GM10847 (cell line): ENCODE measurements around the gene NUP93.

Experiments used
- POLR2A ChIP-seq: IDR thresholded peaks from 2 replicates; pipeline ENCODE4 v1.6.1; 2011; ENCODE audit not compliant: insufficient read length; ENCODE audit errors: extremely low read depth

Gene NUP93

GRCh38 chr16:56732832-56733231, 2.9 kb downstream of the NUP93 start:
- no peak for TF ChIP-seq POLR2A

- no peak for TF ChIP-seq POLR2A
These were observed 4.5 kb downstream of the NUP93 start for GRCh38 chr16:56734429-56734828.

- no peak for TF ChIP-seq POLR2A
These were observed 6.5 kb downstream of the NUP93 start for GRCh38 chr16:56736476-56736875.

- no peak for TF ChIP-seq POLR2A
These were observed 7.6 kb downstream of the NUP93 start for GRCh38 chr16:56737539-56737938.

- TF ChIP-seq POLR2A: no peak
These were observed 8.3 kb downstream of the NUP93 start for GRCh38 chr16:56738221-56738620.

- no peak for TF ChIP-seq POLR2A
These were observed 11.5 kb downstream of the NUP93 start for GRCh38 chr16:56741399-56741798.

- no peak for TF ChIP-seq POLR2A
These were observed 12.4 kb downstream of the NUP93 start for GRCh38 chr16:56742030-56742984.

GRCh38 chr16:56743840-56744239, 13.9 kb downstream of the NUP93 start:
- TF ChIP-seq POLR2A: no peak

GRCh38 chr16:56744996-56745640, 15.2 kb downstream of the NUP93 start:
- TF ChIP-seq POLR2A: no peak

GRCh38 chr16:56747486-56748045, 17.6 kb downstream of the NUP93 start:
- no peak for TF ChIP-seq POLR2A

- no peak for TF ChIP-seq POLR2A
These were observed 18.3 kb downstream of the NUP93 start for GRCh38 chr16:56748191-56748590.

- TF ChIP-seq POLR2A: no peak
These were observed 18.9 kb downstream of the NUP93 start for GRCh38 chr16:56748826-56749225.

GRCh38 chr16:56749672-56750491, 20.0 kb downstream of the NUP93 start:
- no peak for TF ChIP-seq POLR2A

- TF ChIP-seq POLR2A: no peak
These were observed 23.5 kb downstream of the NUP93 start for GRCh38 chr16:56753410-56753809.

GRCh38 chr16:56755038-56755437, 25.1 kb downstream of the NUP93 start:
- TF ChIP-seq POLR2A: no peak
